GM19438 (cell line): ENCODE results near the gene SLC25A30.
"Not testable (repeated sequence)": the region's sequence is repeated elsewhere in the genome, so short reads cannot be mapped to it uniquely, and the experiment has no call there.

ENCODE experiments used
- ATAC-seq: cut with Tn5 transposase; IDR thresholded peaks from one replicate; pipeline ENCODE4 v1.9.1; 2021; ENCODE audit warnings: low read depth; ENCODE audit not compliant: unreplicated experiment

SLC25A30 gene

DNA sequence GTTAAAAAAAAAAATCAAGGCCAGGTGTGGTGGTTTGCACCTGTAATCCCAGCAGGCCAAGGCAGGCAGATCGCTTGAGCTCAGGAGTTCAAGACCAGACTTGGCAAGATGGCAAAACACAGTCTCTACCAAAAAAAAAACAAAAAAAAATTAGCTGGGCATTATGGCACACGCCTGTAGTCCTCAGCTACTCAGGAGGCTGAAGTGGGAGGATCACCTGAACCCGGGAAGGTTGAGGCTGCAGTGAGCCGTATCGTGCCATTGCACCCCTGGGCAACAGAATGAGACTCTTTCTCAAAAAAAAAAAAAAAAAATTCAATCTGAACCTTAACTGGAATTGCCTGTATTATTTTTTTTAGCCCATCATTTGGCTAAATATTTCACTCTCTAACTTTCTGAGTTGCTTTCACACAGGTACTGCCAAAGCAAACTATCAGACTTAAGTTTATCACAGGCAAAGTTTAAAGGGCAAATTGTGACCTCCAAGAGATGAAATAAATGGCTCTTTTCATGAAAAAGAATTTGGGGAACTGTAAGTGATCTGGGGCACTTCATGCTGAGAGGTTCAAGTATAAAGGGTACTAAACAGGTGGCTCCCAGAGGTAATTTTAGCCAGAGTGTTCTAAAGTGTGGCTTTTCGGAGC, 14.7 kb upstream of the SLC25A30 start:
- ATAC-seq, result no peak

- not testable (repeated sequence) for ATAC-seq
Measured at GRCh38 chr13:45426056-45426841, 8.1 kb upstream of the SLC25A30 start.

DNA sequence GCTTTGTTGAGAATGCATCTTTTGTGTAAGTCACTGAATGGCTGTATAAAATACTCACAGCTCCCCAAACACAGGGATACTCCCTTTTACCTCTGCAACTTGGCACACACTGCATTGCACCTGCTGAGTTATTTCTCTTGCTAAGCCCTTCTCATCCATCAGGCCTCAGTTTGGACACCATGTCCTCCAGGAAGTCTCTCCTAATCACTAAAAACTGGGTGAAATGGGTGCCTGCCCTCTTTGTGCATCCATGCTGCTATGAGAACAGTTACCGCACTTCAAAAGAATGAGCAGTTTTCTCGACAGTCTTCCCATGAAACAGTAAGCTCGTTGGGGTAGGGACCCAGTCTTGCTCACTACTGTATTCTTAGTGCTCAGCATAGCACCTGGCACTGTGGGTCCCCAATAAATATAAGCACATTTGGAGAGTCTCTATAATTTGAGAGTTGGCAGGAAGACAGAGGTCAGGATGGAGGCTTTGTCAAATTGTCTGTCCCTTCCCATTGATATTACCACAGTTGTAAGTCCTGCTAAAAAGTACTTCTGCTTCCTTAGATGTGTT, 4.6 kb upstream of the SLC25A30 start:
- no peak for ATAC-seq

GRCh38 chr13:45419945-45420344, 1.8 kb upstream of the SLC25A30 start:
- no peak for ATAC-seq

DNA sequence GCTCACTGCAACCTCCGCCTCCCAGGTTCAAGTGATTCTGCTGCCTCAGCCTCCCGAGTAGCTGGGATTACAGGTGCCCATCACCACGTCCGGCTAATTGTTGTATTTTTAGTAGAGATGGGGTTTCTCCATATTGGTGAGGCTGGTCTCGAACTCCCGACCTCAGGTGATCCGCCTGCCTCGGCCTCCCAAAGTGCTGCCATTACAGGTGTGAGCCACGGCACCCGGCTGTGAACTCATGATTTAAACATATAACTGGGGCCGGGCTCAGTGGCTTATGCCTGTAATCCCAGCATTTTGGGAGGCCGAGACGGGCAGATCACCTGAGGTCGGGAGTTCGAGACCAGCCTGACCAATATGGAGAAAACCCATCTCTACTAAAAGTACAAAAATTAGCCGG, 1.2 kb upstream of the SLC25A30 start:
- ATAC-seq, result not testable (repeated sequence)

GRCh38 chr13:45416516-45417128, 1.6 kb downstream of the SLC25A30 start:
- ATAC-seq, result no peak

- ATAC-seq, result no peak
Measured at GRCh38 chr13:45415112-45415511, 3.1 kb downstream of the SLC25A30 start.

- no peak for ATAC-seq
Measured at GRCh38 chr13:45413826-45414307, 4.3 kb downstream of the SLC25A30 start.

- ATAC-seq, result no peak
Measured at GRCh38 chr13:45412274-45413049, 5.7 kb downstream of the SLC25A30 start.

DNA sequence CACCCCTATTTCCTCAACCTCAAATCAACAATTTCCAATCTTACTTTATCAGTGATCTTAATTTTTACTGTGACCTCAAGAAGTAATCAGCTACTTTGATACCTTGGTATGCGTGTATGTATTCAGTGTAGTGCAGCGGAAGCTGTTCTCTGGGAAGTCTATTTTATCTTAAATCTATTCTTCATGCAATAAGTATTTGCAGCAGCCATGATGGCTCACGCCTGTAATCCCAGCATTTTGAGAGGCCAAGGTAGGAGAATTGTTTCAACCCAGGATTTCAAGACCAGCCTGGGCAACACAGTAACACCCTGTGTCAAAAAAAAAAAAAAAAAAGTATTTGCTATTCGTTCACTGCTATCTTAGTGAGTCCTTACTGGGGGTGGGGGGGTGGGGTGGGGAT, 6.5 kb downstream of the SLC25A30 start:
- ATAC-seq, result no peak

DNA sequence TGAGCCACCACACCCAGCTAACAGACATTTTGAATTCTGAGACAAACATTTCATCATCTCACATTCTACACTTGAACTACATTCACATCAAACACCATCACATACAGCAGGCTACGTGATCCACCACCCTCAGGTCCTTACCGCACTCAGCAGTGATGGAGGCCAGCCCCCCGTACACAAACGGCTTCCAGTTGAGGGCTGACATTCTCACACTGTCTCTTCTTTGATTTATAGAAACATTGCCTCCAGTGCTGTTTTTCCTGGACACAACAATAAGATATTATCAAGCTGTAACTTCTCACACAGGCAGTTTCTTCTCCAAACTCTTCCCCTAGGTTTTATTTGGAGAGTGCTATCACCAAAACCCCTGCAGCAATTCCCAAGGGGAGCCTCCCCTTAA, 7.0 kb downstream of the SLC25A30 start:
- no peak for ATAC-seq

- no peak for ATAC-seq
Measured at GRCh38 chr13:45410466-45410865, 7.7 kb downstream of the SLC25A30 start.

GRCh38 chr13:45410001-45410400, 8.2 kb downstream of the SLC25A30 start:
- ATAC-seq, result no peak

- no peak for ATAC-seq
Measured at GRCh38 chr13:45406421-45406820, 11.8 kb downstream of the SLC25A30 start.

GRCh38 chr13:45403081-45403480, 15.1 kb downstream of the SLC25A30 start:
- no peak for ATAC-seq

GRCh38 chr13:45402641-45403040, 15.5 kb downstream of the SLC25A30 start:
- no peak for ATAC-seq

DNA sequence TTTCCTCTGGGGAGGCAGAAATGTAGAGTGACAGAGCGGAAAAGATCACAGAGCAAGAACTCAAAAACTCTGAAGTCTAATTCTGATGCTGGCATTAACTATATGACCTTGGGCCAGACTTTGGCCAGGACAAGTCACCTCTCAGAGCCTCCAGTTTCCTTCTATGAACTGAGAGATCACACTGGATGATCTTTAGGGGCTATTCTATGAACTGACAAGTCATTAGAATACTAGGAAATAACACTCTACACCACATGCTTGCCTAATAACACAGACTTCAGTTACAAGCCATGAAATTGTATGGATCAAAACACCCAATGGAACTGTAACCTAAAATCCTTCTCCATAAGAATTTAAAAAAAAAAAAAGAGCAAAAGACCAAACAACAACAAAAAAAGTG, 16.9 kb downstream of the SLC25A30 start:
- no peak for ATAC-seq

GRCh38 chr13:45398877-45399276, 19.3 kb downstream of the SLC25A30 start:
- ATAC-seq, result no peak

DNA sequence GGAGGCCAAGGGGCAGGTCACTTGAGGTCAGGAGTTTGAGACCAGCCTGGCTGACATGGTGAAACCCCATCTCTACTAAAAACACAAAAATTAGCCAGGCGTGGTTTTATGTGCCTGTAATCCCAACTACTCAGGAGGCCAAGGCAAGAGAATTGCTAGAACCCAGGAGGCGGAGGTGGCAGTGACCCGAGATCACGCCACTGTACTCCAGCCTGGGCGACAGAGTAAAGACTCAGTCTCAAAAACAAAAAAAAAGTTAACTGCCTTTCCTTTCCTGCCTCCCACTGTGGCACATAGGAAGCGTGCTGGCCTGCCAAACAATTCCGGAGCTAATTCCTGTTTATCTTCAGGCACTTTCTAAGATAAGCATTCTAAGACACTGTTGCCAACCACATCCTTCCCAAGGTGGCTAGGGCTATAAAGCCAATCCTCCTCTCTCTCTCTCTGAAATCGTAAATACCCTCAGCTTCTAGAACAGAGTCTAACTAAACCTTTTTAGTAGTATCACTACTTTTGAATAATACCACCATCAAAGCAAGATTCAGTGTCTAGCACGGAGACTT, 21.6 kb downstream of the SLC25A30 start:
- ATAC-seq, result no peak

- no peak for ATAC-seq
Measured at GRCh38 chr13:45393941-45394570, 24.1 kb downstream of the SLC25A30 start.
